Calu3 (cell line): ENCODE measurements around the gene ATF7IP. TPM values are rescaled to one million over a fixed set of nuclear protein-coding genes. Genes with fewer than 3 reads are reported as not detected.
A peak's percentile ranks its signal among the peaks of the same experiment; 100 is the strongest.

Experiments
- BruUV-seq: library from RNA; stranded (reverse); fragments of 400-500 nt; replicated peaks from 2 replicates; lab custom pipeline; 2021; lab: Mats Ljungman, UMichigan
- CTCF ChIA-PET: fragments of 300-600 bp; sonication (Branson Sonifier 250); formaldehyde crosslinking; loops from one replicate; lab custom pipeline; 2022; ENCODE audit warnings: antibody characterized with exemption; lab: Charles Lee
- DNase-seq: peaks from one replicate; pipeline ENCODE4 v3.0.0; 2022
- H3K27ac Mint-ChIP-seq: one replicate; pipeline ENCODE4 v1.8.0; 2022; ENCODE audit warnings: mixed read lengths; ENCODE audit not compliant: unreplicated experiment
- H3K27me3 Mint-ChIP-seq: one replicate; pipeline ENCODE4 v1.8.0; 2022; ENCODE audit warnings: mixed read lengths; ENCODE audit not compliant: unreplicated experiment
- H3K36me3 Mint-ChIP-seq: one replicate; pipeline ENCODE4 v1.8.0; 2022; ENCODE audit warnings: mild to moderate bottlenecking, moderate library complexity, mixed read lengths; ENCODE audit not compliant: insufficient read depth, unreplicated experiment
- H3K4me1 Mint-ChIP-seq: one replicate; pipeline ENCODE4 v1.8.0; 2022; ENCODE audit warnings: mild to moderate bottlenecking, low read depth, mixed read lengths; ENCODE audit not compliant: unreplicated experiment
- H3K4me3 Mint-ChIP-seq: one replicate; pipeline ENCODE4 v1.8.0; 2022; ENCODE audit warnings: mild to moderate bottlenecking, low read depth, moderate library complexity, mixed read lengths; ENCODE audit not compliant: unreplicated experiment
- H3K9me3 Mint-ChIP-seq: one replicate; pipeline ENCODE4 v1.8.0; 2022; ENCODE audit warnings: low read depth, mixed read lengths; ENCODE audit not compliant: unreplicated experiment
- CTCF ChIP-seq: fragments of 200-600 bp; IDR thresholded peaks from one replicate; pipeline ENCODE4 v1.8.0; 2022; ENCODE audit warnings: antibody characterized with exemption; ENCODE audit not compliant: unreplicated experiment
- intact Hi-C: fragments of 100-400 bp; cut with micrococcal nuclease; formaldehyde crosslinking; loops from one replicate; pipeline ENCODE4 v1.10.0; 2022; ENCODE audit not compliant: unreplicated experiment
- total RNA-seq: library from RNA; stranded (reverse); gene quantifications from 2 replicates; pipeline ENCODE4 v1.2.3, GENCODE V29; 2022

The ATF7IP gene
- total RNA-seq, 1 experiment from 2014 or later, result 72.7 TPM

GRCh38 chr12:14417715-14418114 lies 52.2 kb downstream of the ATF7IP start:
- CTCF ChIA-PET, result interaction anchor here (0.9 to 2.1 kb wide), 3 partner anchors 13 to 178 kb away, joined by 3 to 17 read pairs (median 13); partner anchors contain the start of gene ATF7IP
- peaks cover 8% of the 10 kb centered on the region for H3K4me1 Mint-ChIP-seq
- peak overlapping the region; percentile 43 for H3K4me3 Mint-ChIP-seq
- no peak for TF ChIP-seq CTCF
- H3K27me3 Mint-ChIP-seq, result no peaks in the 10 kb centered on the region
- intact Hi-C loops, result loop anchor here (1.0 to 5.0 kb wide), 3 partner anchors 51 to 179 kb away; no protein-coding TSS in a partner anchor
- no TSS peak for BruUV-seq
- peak; percentile 70 for DNase-seq
- H3K36me3 Mint-ChIP-seq, result no peaks in the 10 kb centered on the region
- peaks cover 5% of the 10 kb centered on the region for H3K9me3 Mint-ChIP-seq
- peak overlapping the region; percentile 77 for H3K27ac Mint-ChIP-seq

GRCh38 chr12:14418451-14418890 lies 53.0 kb downstream of the ATF7IP start:
- DNase-seq, result no peak
- no TSS peak for BruUV-seq
- Mint-ChIP-seq H3K4me1 (peaks cover 8% of the 10 kb centered on the region), H3K9me3 (peaks cover 5% of the 10 kb centered on the region), H3K27ac (peak overlapping the region; percentile 42), H3K36me3 (no peaks in the 10 kb centered on the region), H3K4me3 (no peak overlapping the region), H3K27me3 (no peaks in the 10 kb centered on the region)
- peak; percentile 17 for TF ChIP-seq CTCF
- CTCF ChIA-PET, result interaction anchor here (1.1 kb wide), 1 partner anchor 179 kb away, joined by 17 read pairs; no protein-coding TSS in a partner anchor
- intact Hi-C loops, result loop anchor here (1.0 to 5.0 kb wide), 2 partner anchors 161 to 180 kb away; no protein-coding TSS in a partner anchor

- CTCF ChIA-PET, result no interaction called here
- intact Hi-C loops, result no loop called here
- no TSS peak for BruUV-seq
- Mint-ChIP-seq H3K36me3 (peaks cover 31% of the 10 kb centered on the region), H3K4me1 (peaks cover 3% of the 10 kb centered on the region), H3K4me3 (no peak overlapping the region), H3K9me3 (peaks cover 5% of the 10 kb centered on the region), H3K27me3 (no peaks in the 10 kb centered on the region), H3K27ac (no peak overlapping the region)
- DNase-seq, result no peak
- no peak for TF ChIP-seq CTCF
Measured at GRCh38 chr12:14422516-14423230, 57.2 kb downstream of the ATF7IP start.

GRCh38 chr12:14424545-14424944 lies 59.1 kb downstream of the ATF7IP start:
- Mint-ChIP-seq H3K27ac (no peak overlapping the region), H3K9me3 (peaks cover 5% of the 10 kb centered on the region), H3K4me1 (peaks cover 6% of the 10 kb centered on the region), H3K36me3 (peaks cover 33% of the 10 kb centered on the region), H3K27me3 (no peaks in the 10 kb centered on the region), H3K4me3 (no peak overlapping the region)
- no peak for TF ChIP-seq CTCF
- no peak for DNase-seq
- no TSS peak for BruUV-seq
- intact Hi-C loops, result no loop called here
- CTCF ChIA-PET, result no interaction called here
